HEK293 (cell line): Measurements from ENCODE around the gene ZNF709.

Experiments used
- HOXA7 ChIP-seq: sonication (generic); formaldehyde crosslinking; IDR thresholded peaks from 2 replicates; pipeline ENCODE4 v1.8.1; 2022; ENCODE audit warnings: missing genetic modification reagents, borderline replicate concordance
- HOXD13 ChIP-seq: sonication (generic); formaldehyde crosslinking; IDR thresholded peaks from 2 replicates; pipeline ENCODE4 v1.8.0; 2022; ENCODE audit warnings: missing genetic modification reagents, borderline replicate concordance
- KLF1 ChIP-seq: fragments of 450-650 bp; formaldehyde crosslinking; IDR thresholded peaks from 2 replicates; pipeline ENCODE4 v1.5.1; 2016; ENCODE audit warnings: missing biosample characterization, missing genetic modification characterization
- KLF16 ChIP-seq: fragments of 450-650 bp; formaldehyde crosslinking; IDR thresholded peaks from 2 replicates; pipeline ENCODE4 v1.5.1; 2017; ENCODE audit warnings: missing biosample characterization, missing genetic modification characterization
- KLF8 ChIP-seq: fragments of 450-650 bp; formaldehyde crosslinking; IDR thresholded peaks from 2 replicates; pipeline ENCODE4 v1.5.1; 2016; ENCODE audit warnings: missing biosample characterization, missing genetic modification characterization
- PRDM10 ChIP-seq: fragments of 450-650 bp; formaldehyde crosslinking; IDR thresholded peaks from 2 replicates; pipeline ENCODE4 v1.5.1; 2016; ENCODE audit warnings: missing biosample characterization, missing genetic modification characterization
- REPIN1 ChIP-seq: fragments of 450-650 bp; formaldehyde crosslinking; IDR thresholded peaks from 2 replicates; pipeline ENCODE4 v1.5.1; 2017; ENCODE audit warnings: missing biosample characterization, missing genetic modification characterization, low read depth
- SCRT1 ChIP-seq: fragments of 450-650 bp; formaldehyde crosslinking; IDR thresholded peaks from 2 replicates; pipeline ENCODE4 v1.5.1; 2016; ENCODE audit warnings: missing biosample characterization, missing genetic modification characterization, borderline replicate concordance
- ZBTB44 ChIP-seq: fragments of 450-650 bp; IDR thresholded peaks from 2 replicates; pipeline ENCODE4 v1.5.1; 2018; ENCODE audit warnings: missing biosample characterization, mild to moderate bottlenecking, missing genetic modification characterization
- ZBTB48 ChIP-seq: fragments of 450-650 bp; formaldehyde crosslinking; IDR thresholded peaks from 2 replicates; pipeline ENCODE4 v1.5.1; 2016; ENCODE audit warnings: missing biosample characterization, missing genetic modification characterization
- ZNF10 ChIP-seq: fragments of 450-650 bp; formaldehyde crosslinking; IDR thresholded peaks from 2 replicates; pipeline ENCODE4 v1.5.1; 2017; ENCODE audit warnings: missing biosample characterization, missing genetic modification characterization
- ZNF133 ChIP-seq: fragments of 450-650 bp; formaldehyde crosslinking; IDR thresholded peaks from 2 replicates; pipeline ENCODE4 v1.5.1; 2016; ENCODE audit warnings: missing biosample characterization, missing genetic modification characterization
- ZNF169 ChIP-seq: fragments of 450-650 bp; formaldehyde crosslinking; IDR thresholded peaks from 2 replicates; pipeline ENCODE4 v1.5.1; 2016; ENCODE audit warnings: missing biosample characterization, missing genetic modification characterization
- ZNF391 ChIP-seq: fragments of 450-650 bp; formaldehyde crosslinking; IDR thresholded peaks from 2 replicates; pipeline ENCODE4 v1.5.1; 2016; ENCODE audit warnings: low read depth, missing biosample characterization, missing genetic modification characterization, borderline replicate concordance
- ZNF404 ChIP-seq: fragments of 450-650 bp; formaldehyde crosslinking; IDR thresholded peaks from 2 replicates; pipeline ENCODE4 v1.5.1; 2017; ENCODE audit warnings: missing biosample characterization, missing genetic modification characterization
- ZNF596 ChIP-seq: fragments of 450-650 bp; IDR thresholded peaks from 2 replicates; pipeline ENCODE4 v1.5.0; 2018; ENCODE audit warnings: missing biosample characterization, mild to moderate bottlenecking, missing genetic modification characterization, moderate library complexity
- ZNF692 ChIP-seq: fragments of 450-650 bp; formaldehyde crosslinking; IDR thresholded peaks from 2 replicates; pipeline ENCODE4 v1.5.1; 2016; ENCODE audit warnings: missing biosample characterization, missing genetic modification characterization
- ZNF701 ChIP-seq: fragments of 450-650 bp; formaldehyde crosslinking; IDR thresholded peaks from 2 replicates; pipeline ENCODE4 v1.5.1; 2016; ENCODE audit warnings: missing biosample characterization, missing genetic modification characterization
- ZNF768 ChIP-seq: fragments of 450-650 bp; formaldehyde crosslinking; IDR thresholded peaks from 2 replicates; pipeline ENCODE4 v1.5.1; 2018; ENCODE audit warnings: missing biosample characterization, mild to moderate bottlenecking, missing genetic modification characterization
- ZNF843 ChIP-seq: fragments of 450-650 bp; formaldehyde crosslinking; IDR thresholded peaks from 2 replicates; pipeline ENCODE4 v1.5.1; 2016; ENCODE audit warnings: missing biosample characterization, missing genetic modification characterization
- TF ChIP-seq, protein P1 (sequence below): fragments of 450-650 bp; formaldehyde crosslinking; IDR thresholded peaks from 2 replicates; pipeline ENCODE4 v1.5.1; 2017; ENCODE audit warnings: missing biosample characterization, missing genetic modification characterization
- TF ChIP-seq, protein P2 (sequence below): fragments of 450-650 bp; formaldehyde crosslinking; IDR thresholded peaks from 2 replicates; pipeline ENCODE4 v1.5.1; 2017; ENCODE audit warnings: missing biosample characterization, missing genetic modification characterization
- TF ChIP-seq, protein P3 (sequence below): fragments of 450-650 bp; formaldehyde crosslinking; conservative IDR thresholded peaks from 2 replicates; pipeline ENCODE4 v1.5.1; 2016; ENCODE audit warnings: low read depth, missing biosample characterization, missing genetic modification characterization
- TF ChIP-seq, protein P4 (sequence below): fragments of 450-650 bp; formaldehyde crosslinking; IDR thresholded peaks from 2 replicates; pipeline ENCODE4 v1.5.1; 2016; ENCODE audit warnings: missing biosample characterization, missing genetic modification characterization

ZNF709 gene

GRCh38 chr19:12485052-12485416 is 418 bp upstream of the ZNF709 start (continued):
- TF ChIP-seq ZNF692 (tag by site-specific recombination) (no peak), ZNF404 (tag by site-specific recombination) (no peak), SCRT1 (no peak), KLF8 (tag by site-specific recombination) (no peak), PRDM10 (tag by site-specific recombination) (no peak), ZNF843 (no peak), ZNF768 (tag by site-specific recombination) (no peak), KLF1 (tag by site-specific recombination) (no peak), ZNF169 (tag by site-specific recombination) (no peak), ZNF391 (tag by site-specific recombination) (no peak), ZNF596 (tag by site-specific recombination) (no peak), REPIN1 (tag by site-specific recombination) (no peak), KLF16 (tag by site-specific recombination) (no peak), ZBTB48 (tag by site-specific recombination) (peak; percentile 3), ZNF701 (tag by site-specific recombination) (no peak), ZBTB44 (tag by site-specific recombination) (no peak), ZNF10 (tag by site-specific recombination) (no peak), HOXA7 (no peak), HOXD13 (CRISPR knock-in tag) (no peak), ZNF133 (tag by site-specific recombination) (no peak)
- TF ChIP-seq, protein P1, sequence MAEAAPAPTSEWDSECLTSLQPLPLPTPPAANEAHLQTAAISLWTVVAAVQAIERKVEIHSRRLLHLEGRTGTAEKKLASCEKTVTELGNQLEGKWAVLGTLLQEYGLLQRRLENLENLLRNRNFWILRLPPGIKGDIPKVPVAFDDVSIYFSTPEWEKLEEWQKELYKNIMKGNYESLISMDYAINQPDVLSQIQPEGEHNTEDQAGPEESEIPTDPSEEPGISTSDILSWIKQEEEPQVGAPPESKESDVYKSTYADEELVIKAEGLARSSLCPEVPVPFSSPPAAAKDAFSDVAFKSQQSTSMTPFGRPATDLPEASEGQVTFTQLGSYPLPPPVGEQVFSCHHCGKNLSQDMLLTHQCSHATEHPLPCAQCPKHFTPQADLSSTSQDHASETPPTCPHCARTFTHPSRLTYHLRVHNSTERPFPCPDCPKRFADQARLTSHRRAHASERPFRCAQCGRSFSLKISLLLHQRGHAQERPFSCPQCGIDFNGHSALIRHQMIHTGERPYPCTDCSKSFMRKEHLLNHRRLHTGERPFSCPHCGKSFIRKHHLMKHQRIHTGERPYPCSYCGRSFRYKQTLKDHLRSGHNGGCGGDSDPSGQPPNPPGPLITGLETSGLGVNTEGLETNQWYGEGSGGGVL (tag by site-specific recombination), result no peak
- TF ChIP-seq, protein P2, sequence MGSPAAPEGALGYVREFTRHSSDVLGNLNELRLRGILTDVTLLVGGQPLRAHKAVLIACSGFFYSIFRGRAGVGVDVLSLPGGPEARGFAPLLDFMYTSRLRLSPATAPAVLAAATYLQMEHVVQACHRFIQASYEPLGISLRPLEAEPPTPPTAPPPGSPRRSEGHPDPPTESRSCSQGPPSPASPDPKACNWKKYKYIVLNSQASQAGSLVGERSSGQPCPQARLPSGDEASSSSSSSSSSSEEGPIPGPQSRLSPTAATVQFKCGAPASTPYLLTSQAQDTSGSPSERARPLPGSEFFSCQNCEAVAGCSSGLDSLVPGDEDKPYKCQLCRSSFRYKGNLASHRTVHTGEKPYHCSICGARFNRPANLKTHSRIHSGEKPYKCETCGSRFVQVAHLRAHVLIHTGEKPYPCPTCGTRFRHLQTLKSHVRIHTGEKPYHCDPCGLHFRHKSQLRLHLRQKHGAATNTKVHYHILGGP (tag by site-specific recombination), result no peak
- TF ChIP-seq, protein P3, sequence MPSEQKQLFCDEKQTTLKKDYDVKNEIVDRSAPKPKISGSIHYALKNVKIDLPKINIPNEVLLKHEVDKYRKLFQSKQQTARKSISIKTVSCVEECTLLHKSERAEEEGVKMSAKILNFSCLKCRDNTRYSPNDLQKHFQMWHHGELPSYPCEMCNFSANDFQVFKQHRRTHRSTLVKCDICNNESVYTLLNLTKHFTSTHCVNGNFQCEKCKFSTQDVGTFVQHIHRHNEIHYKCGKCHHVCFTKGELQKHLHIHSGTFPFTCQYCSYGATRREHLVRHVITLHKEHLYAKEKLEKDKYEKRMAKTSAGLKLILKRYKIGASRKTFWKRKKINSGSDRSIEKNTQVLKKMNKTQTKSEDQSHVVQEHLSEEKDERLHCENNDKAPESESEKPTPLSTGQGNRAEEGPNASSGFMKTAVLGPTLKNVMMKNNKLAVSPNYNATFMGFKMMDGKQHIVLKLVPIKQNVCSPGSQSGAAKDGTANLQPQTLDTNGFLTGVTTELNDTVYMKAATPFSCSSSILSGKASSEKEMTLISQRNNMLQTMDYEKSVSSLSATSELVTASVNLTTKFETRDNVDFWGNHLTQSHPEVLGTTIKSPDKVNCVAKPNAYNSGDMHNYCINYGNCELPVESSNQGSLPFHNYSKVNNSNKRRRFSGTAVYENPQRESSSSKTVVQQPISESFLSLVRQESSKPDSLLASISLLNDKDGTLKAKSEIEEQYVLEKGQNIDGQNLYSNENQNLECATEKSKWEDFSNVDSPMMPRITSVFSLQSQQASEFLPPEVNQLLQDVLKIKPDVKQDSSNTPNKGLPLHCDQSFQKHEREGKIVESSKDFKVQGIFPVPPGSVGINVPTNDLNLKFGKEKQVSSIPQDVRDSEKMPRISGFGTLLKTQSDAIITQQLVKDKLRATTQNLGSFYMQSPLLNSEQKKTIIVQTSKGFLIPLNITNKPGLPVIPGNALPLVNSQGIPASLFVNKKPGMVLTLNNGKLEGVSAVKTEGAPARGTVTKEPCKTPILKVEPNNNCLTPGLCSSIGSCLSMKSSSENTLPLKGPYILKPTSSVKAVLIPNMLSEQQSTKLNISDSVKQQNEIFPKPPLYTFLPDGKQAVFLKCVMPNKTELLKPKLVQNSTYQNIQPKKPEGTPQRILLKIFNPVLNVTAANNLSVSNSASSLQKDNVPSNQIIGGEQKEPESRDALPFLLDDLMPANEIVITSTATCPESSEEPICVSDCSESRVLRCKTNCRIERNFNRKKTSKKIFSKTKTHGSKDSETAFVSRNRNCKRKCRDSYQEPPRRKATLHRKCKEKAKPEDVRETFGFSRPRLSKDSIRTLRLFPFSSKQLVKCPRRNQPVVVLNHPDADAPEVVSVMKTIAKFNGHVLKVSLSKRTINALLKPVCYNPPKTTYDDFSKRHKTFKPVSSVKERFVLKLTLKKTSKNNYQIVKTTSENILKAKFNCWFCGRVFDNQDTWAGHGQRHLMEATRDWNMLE (tag by site-specific recombination), result no peak
- TF ChIP-seq, protein P4, sequence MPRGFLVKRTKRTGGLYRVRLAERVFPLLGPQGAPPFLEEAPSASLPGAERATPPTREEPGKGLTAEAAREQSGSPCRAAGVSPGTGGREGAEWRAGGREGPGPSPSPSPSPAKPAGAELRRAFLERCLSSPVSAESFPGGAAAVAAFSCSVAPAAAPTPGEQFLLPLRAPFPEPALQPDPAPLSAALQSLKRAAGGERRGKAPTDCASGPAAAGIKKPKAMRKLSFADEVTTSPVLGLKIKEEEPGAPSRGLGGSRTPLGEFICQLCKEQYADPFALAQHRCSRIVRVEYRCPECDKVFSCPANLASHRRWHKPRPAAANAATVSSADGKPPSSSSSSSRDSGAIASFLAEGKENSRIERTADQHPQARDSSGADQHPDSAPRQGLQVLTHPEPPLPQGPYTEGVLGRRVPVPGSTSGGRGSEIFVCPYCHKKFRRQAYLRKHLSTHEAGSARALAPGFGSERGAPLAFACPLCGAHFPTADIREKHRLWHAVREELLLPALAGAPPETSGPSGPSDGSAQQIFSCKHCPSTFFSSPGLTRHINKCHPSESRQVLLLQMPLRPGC, result no peak
